GM23338 (cell line): Measurements from ENCODE around the gene NIPAL1. TPM values are rescaled to one million over a fixed set of nuclear protein-coding genes. Genes with fewer than 3 reads are reported as not detected.

Experiments used
- ATAC-seq: fragments of 200-7000 bp; cut with Tn5 transposase; 3 replicates; pipeline ENCODE4 v1.9.1; 2020
- DNase-seq: peaks from one replicate; pipeline ENCODE4 v3.0.0-alpha.2; 2015; ENCODE audit warnings: low spot score
- H2AFZ ChIP-seq: fragments of 200-600 bp; sonication (generic); 2 replicates; pipeline ENCODE4 v1.8.0; 2016; ENCODE audit warnings: antibody characterized with exemption, mild to moderate bottlenecking, moderate library complexity
- H3F3A ChIP-seq: fragments of 200-600 bp; sonication (generic); replicated peaks from 2 replicates; pipeline ENCODE4 v1.8.0; 2017; ENCODE audit warnings: antibody characterized with exemption, mixed run types, low read depth
- H3K27ac ChIP-seq: fragments of 200-600 bp; sonication (generic); 2 replicates; pipeline ENCODE4 v1.6.1; 2016; ENCODE audit warnings: low read depth
- H3K27me3 ChIP-seq: fragments of 200-600 bp; sonication (generic); 2 replicates; pipeline ENCODE4 v1.8.0; 2016; ENCODE audit warnings: mild to moderate bottlenecking, mixed run types, moderate library complexity; ENCODE audit not compliant: insufficient read depth
- H3K36me3 ChIP-seq: fragments of 200-600 bp; sonication (generic); 2 replicates; pipeline ENCODE4 v1.8.0; 2016; ENCODE audit warnings: mild to moderate bottlenecking; ENCODE audit not compliant: insufficient read depth
- H3K4me1 ChIP-seq: fragments of 200-600 bp; sonication (generic); 2 replicates; pipeline ENCODE4 v1.8.0; 2016; ENCODE audit warnings: mild to moderate bottlenecking, moderate library complexity; ENCODE audit not compliant: insufficient read depth
- H3K4me2 ChIP-seq: fragments of 200-600 bp; sonication (generic); 2 replicates; pipeline ENCODE4 v1.7.1; 2017; ENCODE audit warnings: mixed run types
- H3K4me3 ChIP-seq: fragments of 200-600 bp; sonication (generic); 2 replicates; pipeline ENCODE4 v1.6.1; 2016; ENCODE audit warnings: mixed run types
- H3K79me2 ChIP-seq: fragments of 200-600 bp; sonication (generic); replicated peaks from 2 replicates; pipeline ENCODE4 v1.8.0; 2017; ENCODE audit warnings: mild to moderate bottlenecking; ENCODE audit not compliant: insufficient read depth
- H3K9me2 ChIP-seq: fragments of 200-600 bp; sonication (generic); 2 replicates; pipeline ENCODE4 v1.8.0; 2017; ENCODE audit not compliant: insufficient read depth
- H4K20me1 ChIP-seq: fragments of 200-600 bp; sonication (generic); replicated peaks from 2 replicates; pipeline ENCODE4 v1.8.0; 2017; ENCODE audit warnings: mild to moderate bottlenecking; ENCODE audit not compliant: insufficient read depth
- H3K27ac Mint-ChIP-seq: 2 replicates; pipeline ENCODE4 v1.8.0; 2020; ENCODE audit warnings: inconsistent platforms, mild to moderate bottlenecking, moderate library complexity, mixed read lengths
- H3K27me3 Mint-ChIP-seq: 3 replicates; pipeline ENCODE4 v1.8.0; 2022; ENCODE audit warnings: low read depth, mild to moderate bottlenecking, moderate library complexity, mixed read lengths, inconsistent platforms; ENCODE audit not compliant: insufficient read depth, poor library complexity
- H3K36me3 Mint-ChIP-seq: 3 replicates; pipeline ENCODE4 v1.8.0; 2021; ENCODE audit warnings: low read depth, mild to moderate bottlenecking, inconsistent platforms, moderate library complexity, mixed read lengths
- H3K4me1 Mint-ChIP-seq: 3 replicates; pipeline ENCODE4 v1.8.0; 2020; ENCODE audit warnings: mild to moderate bottlenecking, inconsistent platforms, mixed read lengths
- H3K4me3 Mint-ChIP-seq: 3 replicates; pipeline ENCODE4 v1.8.0; 2021; ENCODE audit warnings: moderate library complexity, mild to moderate bottlenecking, inconsistent platforms, mixed read lengths
- H3K9me3 Mint-ChIP-seq: 3 replicates; pipeline ENCODE4 v1.8.0; 2020; ENCODE audit warnings: moderate library complexity, mild to moderate bottlenecking, inconsistent platforms, mixed read lengths
- CTCF ChIP-seq, 2 experiments: fragments of 200-600 bp in 1 of 2; sonication (generic) in 1 of 2; conservative IDR thresholded peaks; 2 replicates each; pipeline versions ENCODE4 v1.5.1 to v1.6.1; 2016 to 2017; ENCODE audit warnings: antibody characterized with exemption in 2 of 2, low read depth in 2 of 2, mild to moderate bottlenecking in 2 of 2, moderate library complexity in 1 of 2
- ETS1 ChIP-seq: IDR thresholded peaks from 2 replicates; pipeline ENCODE4 v1.6.1; 2016; ENCODE audit warnings: antibody characterized with exemption
- EZH2 ChIP-seq: fragments of 200-600 bp; sonication (generic); IDR thresholded peaks from one replicate; pipeline ENCODE4 v1.8.0; 2017; ENCODE audit warnings: antibody characterized with exemption, mild to moderate bottlenecking, low read depth; ENCODE audit not compliant: unreplicated experiment
- EZH2phosphoT487 ChIP-seq: fragments of 200-600 bp; sonication (generic); IDR thresholded peaks from one replicate; pipeline ENCODE4 v1.8.1; 2018; ENCODE audit warnings: antibody characterized with exemption; ENCODE audit not compliant: unreplicated experiment
- JUNB ChIP-seq: IDR thresholded peaks from one replicate; pipeline ENCODE4 v1.6.1; 2016; ENCODE audit warnings: antibody characterized with exemption; ENCODE audit not compliant: unreplicated experiment
- NANOG ChIP-seq: IDR thresholded peaks from 2 replicates; pipeline ENCODE4 v1.6.1; 2016; ENCODE audit warnings: antibody characterized with exemption, borderline replicate concordance
- POLR2AphosphoS5 ChIP-seq: IDR thresholded peaks from 2 replicates; pipeline ENCODE4 v1.6.1; 2016; ENCODE audit warnings: antibody characterized with exemption, low read depth
- REST ChIP-seq: IDR thresholded peaks from one replicate; pipeline ENCODE4 v1.6.1; 2018; ENCODE audit warnings: antibody characterized with exemption; ENCODE audit not compliant: unreplicated experiment
- STAT1 ChIP-seq: IDR thresholded peaks from one replicate; pipeline ENCODE4 v1.6.1; 2016; ENCODE audit warnings: antibody characterized with exemption; ENCODE audit not compliant: unreplicated experiment
- ZNF114 ChIP-seq: fragments of 250-450 bp; sonication (Bioruptor Pico); IDR thresholded peaks from 2 replicates; pipeline ENCODE4 v1.5.0; 2020; ENCODE audit warnings: mild to moderate bottlenecking, moderate library complexity
- ZNF331 ChIP-seq: fragments of 250-450 bp; sonication (Bioruptor Pico); IDR thresholded peaks from 2 replicates; pipeline ENCODE4 v1.5.0; 2020; ENCODE audit warnings: low read depth, mild to moderate bottlenecking, moderate library complexity
- polyA plus RNA-seq: library from polyadenylated mRNA; unstranded; fragments of >200 nt; fragmentation: Nextera tagmentation; extraction: Ambion mirVana; gene quantifications from 2 replicates; pipeline ENCODE4 v1.2.1, GENCODE V29; 2016
- total RNA-seq: library from RNA; depleted of rRNA; stranded (reverse); fragments of >200 nt; shearing (Covaris generic); gene quantifications from 2 replicates; pipeline ENCODE4 v1.2.3, GENCODE V29; 2014

NIPAL1 gene
- total and polyA plus RNA-seq, 2 experiments from 2014 or later, result 5.3 to 8.2 TPM

GRCh38 chr4:48067536-48067935 is 51.0 kb downstream of the NIPAL1 start (continued):
- TF ChIP-seq REST (no peak), NANOG (no peak), EZH2phosphoT487 (no peak), CTCF (conservative IDR thresholded peaks at IDR 0.05; ENCODE audit: low read depth in 2 of 2) (no peak), JUNB (no peak), ZNF331 (CRISPR knock-in tag) (no peak), ETS1 (no peak), POLR2AphosphoS5 (no peak), ZNF114 (CRISPR knock-in tag) (no peak), STAT1 (no peak), EZH2 (no peak)

GRCh38 chr4:48068182-48068581 is 51.6 kb downstream of the NIPAL1 start:
- no peak overlapping the region for H3K4me2 ChIP-seq
- Mint-ChIP-seq H3K27me3 (peaks cover 5% of the 10 kb centered on the region), H3K4me3 (no peak overlapping the region), H3K27ac (no peak overlapping the region), H3K36me3 (no peaks in the 10 kb centered on the region; the same call in 2 of the 3 replicates), H3K9me3 (no peaks in the 10 kb centered on the region), H3K4me1 (no peaks in the 10 kb centered on the region)
- H3K27ac ChIP-seq, result no peak overlapping the region
- ATAC-seq (no peak), DNase-seq (no peak)
- no peaks in the 10 kb centered on the region for H3K4me1 ChIP-seq
- H4K20me1 ChIP-seq, result no peaks in the 10 kb centered on the region
- H3F3A ChIP-seq, result no peaks in the 10 kb centered on the region
- peaks cover 5% of the 10 kb centered on the region for H3K9me2 ChIP-seq
- no peaks in the 10 kb centered on the region for H3K79me2 ChIP-seq
- no peaks in the 10 kb centered on the region for H3K27me3 ChIP-seq
- no peak overlapping the region for H3K4me3 ChIP-seq
- no peaks in the 10 kb centered on the region for H3K36me3 ChIP-seq
- no peak overlapping the region for H2AFZ ChIP-seq
- TF ChIP-seq STAT1 (no peak), REST (no peak), ETS1 (no peak), CTCF (conservative IDR thresholded peaks at IDR 0.05; ENCODE audit: low read depth in 2 of 2) (no peak)
